GM19099 (cell line): Measurements from ENCODE around the gene CTNNBL1.

Experiments used
- POLR2A ChIP-seq: IDR thresholded peaks from 3 replicates; pipeline ENCODE4 v1.6.1; 2011; ENCODE audit warnings: low read depth; ENCODE audit not compliant: insufficient read length; ENCODE audit errors: extremely low read depth

CTNNBL1 gene

GRCh38 chr20:37856932-37857660 is 163.3 kb downstream of the CTNNBL1 start:
- no peak for TF ChIP-seq POLR2A

- TF ChIP-seq POLR2A: no peak
These were observed 165.8 kb downstream of the CTNNBL1 start for GRCh38 chr20:37859406-37860171.

GRCh38 chr20:37863289-37863688 is 169.5 kb downstream of the CTNNBL1 start:
- no peak for TF ChIP-seq POLR2A

GRCh38 chr20:37864298-37864697 is 170.5 kb downstream of the CTNNBL1 start:
- no peak for TF ChIP-seq POLR2A

- TF ChIP-seq POLR2A: no peak
These were observed 172.2 kb downstream of the CTNNBL1 start for GRCh38 chr20:37866051-37866450.

- TF ChIP-seq POLR2A: no peak
These were observed 173.7 kb downstream of the CTNNBL1 start for GRCh38 chr20:37867289-37868195.

- no peak for TF ChIP-seq POLR2A
These were observed 175.1 kb downstream of the CTNNBL1 start for GRCh38 chr20:37868851-37869333.

- TF ChIP-seq POLR2A: no peak
These were observed 175.6 kb downstream of the CTNNBL1 start for GRCh38 chr20:37869334-37869861.

- no peak for TF ChIP-seq POLR2A
These were observed 176.5 kb downstream of the CTNNBL1 start for GRCh38 chr20:37870294-37870693.

GRCh38 chr20:37871751-37872150 is 177.9 kb downstream of the CTNNBL1 start:
- TF ChIP-seq POLR2A: no peak

- TF ChIP-seq POLR2A: no peak
These were observed 178.3 kb downstream of the CTNNBL1 start for GRCh38 chr20:37872161-37872560.

- TF ChIP-seq POLR2A: no peak
These were observed 180.1 kb downstream of the CTNNBL1 start for GRCh38 chr20:37873884-37874283.

GRCh38 chr20:37875460-37876175 is 181.8 kb downstream of the CTNNBL1 start:
- no peak for TF ChIP-seq POLR2A

- no peak for TF ChIP-seq POLR2A
These were observed 183.0 kb downstream of the CTNNBL1 start for GRCh38 chr20:37876863-37877262.

GRCh38 chr20:37877832-37878772 is 184.3 kb downstream of the CTNNBL1 start:
- no peak for TF ChIP-seq POLR2A
